ENCODE measurements around the gene REPS2. TPM values are rescaled to one million over a fixed set of nuclear protein-coding genes. Genes with fewer than 3 reads are reported as not detected.
"Not testable (repeated sequence)": the region's sequence is repeated elsewhere in the genome, so short reads cannot be mapped to it uniquely, and the experiment has no call there.

Gene REPS2
- polyA plus RNA-seq, 1 experiment, result 0.04 TPM

GRCh38 chrX:16946971-16947562, 609 bp downstream of the REPS2 start:
- no peak for DNase-seq (ENCODE audit: low read depth)
- TF ChIP-seq, protein P1, sequence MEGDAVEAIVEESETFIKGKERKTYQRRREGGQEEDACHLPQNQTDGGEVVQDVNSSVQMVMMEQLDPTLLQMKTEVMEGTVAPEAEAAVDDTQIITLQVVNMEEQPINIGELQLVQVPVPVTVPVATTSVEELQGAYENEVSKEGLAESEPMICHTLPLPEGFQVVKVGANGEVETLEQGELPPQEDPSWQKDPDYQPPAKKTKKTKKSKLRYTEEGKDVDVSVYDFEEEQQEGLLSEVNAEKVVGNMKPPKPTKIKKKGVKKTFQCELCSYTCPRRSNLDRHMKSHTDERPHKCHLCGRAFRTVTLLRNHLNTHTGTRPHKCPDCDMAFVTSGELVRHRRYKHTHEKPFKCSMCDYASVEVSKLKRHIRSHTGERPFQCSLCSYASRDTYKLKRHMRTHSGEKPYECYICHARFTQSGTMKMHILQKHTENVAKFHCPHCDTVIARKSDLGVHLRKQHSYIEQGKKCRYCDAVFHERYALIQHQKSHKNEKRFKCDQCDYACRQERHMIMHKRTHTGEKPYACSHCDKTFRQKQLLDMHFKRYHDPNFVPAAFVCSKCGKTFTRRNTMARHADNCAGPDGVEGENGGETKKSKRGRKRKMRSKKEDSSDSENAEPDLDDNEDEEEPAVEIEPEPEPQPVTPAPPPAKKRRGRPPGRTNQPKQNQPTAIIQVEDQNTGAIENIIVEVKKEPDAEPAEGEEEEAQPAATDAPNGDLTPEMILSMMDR (IDR thresholded peaks at IDR 0.05; ENCODE audit: insufficient read depth, low read depth, low read length), result no peak
- ChIA-PET POLR2A (no interaction called here), CTCF (interaction anchor here (2.0 kb wide), 1 partner anchor 20 kb away, joined by 5 read pairs; no protein-coding TSS in a partner anchor)
- H3K4me3 ChIP-seq (ENCODE audit: low read depth, low read length), result peak overlapping the region; percentile 40
- H3K36me3 ChIP-seq (ENCODE audit: control insufficient read depth, insufficient read depth, low read length), result no peaks in the 10 kb centered on the region
- H3K27me3 ChIP-seq (ENCODE audit: control insufficient read depth, insufficient read depth, low read length), result peaks cover 6% of the 10 kb centered on the region

DNA sequence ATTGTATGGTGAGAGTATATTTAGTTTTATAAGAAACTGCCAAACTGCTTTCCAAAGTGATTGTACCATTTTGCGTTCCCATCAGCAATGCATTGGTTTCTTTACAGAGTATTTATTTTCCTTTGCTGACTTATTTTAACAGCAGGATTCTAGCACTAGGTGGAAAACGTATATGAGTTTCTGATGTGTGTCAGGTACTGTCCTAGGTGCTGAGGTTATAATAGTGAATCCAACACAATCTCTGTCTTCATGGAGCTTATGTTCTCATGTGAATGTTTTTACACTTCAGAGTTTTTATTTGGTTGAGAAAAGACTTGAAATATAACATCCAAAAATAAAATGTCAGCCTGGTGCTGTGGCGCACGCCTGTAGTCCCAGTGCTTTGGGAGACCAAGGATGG, 4.0 kb downstream of the REPS2 start:
- ChIA-PET CTCF (no interaction called here), POLR2A (no interaction called here)
- H3K4me3 ChIP-seq (ENCODE audit: low read depth, low read length), result no peak overlapping the region

GRCh38 chrX:16953606-16954211, 7.3 kb downstream of the REPS2 start:
- DNase-seq (ENCODE audit: low read depth), result no peak
- no peaks in the 10 kb centered on the region for H3K27me3 ChIP-seq (ENCODE audit: control insufficient read depth, insufficient read depth, low read length)
- POLR2A ChIA-PET, result no interaction called here

More for the DNA sequence above, 4.0 kb downstream of the REPS2 start:
- Histone ChIP-seq H3K36me3 (ENCODE audit: control insufficient read depth, insufficient read depth, low read length) (no peaks in the 10 kb centered on the region), H3K27me3 (ENCODE audit: control insufficient read depth, insufficient read depth, low read length) (peaks cover 6% of the 10 kb centered on the region)
- DNase-seq (ENCODE audit: low read depth), result no peak
- TF ChIP-seq, protein P1 (IDR thresholded peaks at IDR 0.05; ENCODE audit: insufficient read depth, low read depth, low read length), result no peak

DNA sequence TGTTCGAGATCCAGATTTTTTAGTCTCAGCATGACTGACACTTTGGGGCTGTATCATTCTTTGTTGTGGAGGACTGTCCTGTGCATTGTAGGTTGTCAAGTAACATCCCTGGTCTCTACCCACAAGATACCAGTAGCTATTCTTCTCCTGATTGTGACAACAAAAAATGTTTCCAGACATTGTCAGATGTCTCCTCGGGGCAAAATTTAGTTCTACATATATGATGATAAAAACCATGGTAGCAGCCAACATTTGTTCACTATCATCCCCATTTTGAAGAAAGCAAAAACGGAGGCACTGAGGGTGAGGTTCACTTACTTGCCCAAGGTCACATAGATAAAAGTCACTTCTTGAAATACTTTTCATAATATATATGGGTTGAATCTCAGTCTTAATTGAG, 11.3 kb downstream of the REPS2 start:
- no peaks in the 10 kb centered on the region for H3K27me3 ChIP-seq (ENCODE audit: control insufficient read depth, insufficient read depth, low read length)
- POLR2A ChIA-PET, result no interaction called here
- H3K4me3 ChIP-seq (ENCODE audit: low read depth, low read length), result no peak overlapping the region
- H3K36me3 ChIP-seq (ENCODE audit: control insufficient read depth, insufficient read depth, low read length), result no peaks in the 10 kb centered on the region
- TF ChIP-seq, protein P1 (IDR thresholded peaks at IDR 0.05; ENCODE audit: insufficient read depth, low read depth, low read length), result no peak
- DNase-seq (ENCODE audit: low read depth), result no peak
- CTCF ChIA-PET, result no interaction called here

More at GRCh38 chrX:16953606-16954211, 7.3 kb downstream of the REPS2 start:
- no peaks in the 10 kb centered on the region for H3K36me3 ChIP-seq (ENCODE audit: control insufficient read depth, insufficient read depth, low read length)
- no peak overlapping the region for H3K4me3 ChIP-seq (ENCODE audit: low read depth, low read length)
- TF ChIP-seq, protein P1 (IDR thresholded peaks at IDR 0.05; ENCODE audit: insufficient read depth, low read depth, low read length), result no peak
- CTCF ChIA-PET, result no interaction called here

DNA sequence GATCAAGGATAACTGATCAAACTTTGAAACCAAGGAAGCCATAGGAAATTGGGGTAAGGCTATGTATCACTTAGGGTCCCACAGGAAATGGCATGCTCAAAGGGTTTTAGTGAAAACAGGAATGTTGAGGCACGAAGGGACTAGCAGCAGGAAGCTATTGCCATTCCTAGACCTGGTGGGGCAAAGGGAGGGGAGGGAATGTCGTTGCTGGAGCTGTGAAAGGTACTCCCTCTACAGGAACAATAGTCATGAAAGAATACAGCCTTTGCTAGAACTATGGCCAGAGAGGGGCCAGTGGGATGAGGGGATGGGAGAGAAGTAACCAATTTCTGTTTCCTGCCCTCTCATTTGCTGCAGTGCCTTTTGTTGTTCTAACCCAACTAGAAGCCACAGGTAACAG, 11.9 kb downstream of the REPS2 start:
- TF ChIP-seq, protein P1 (IDR thresholded peaks at IDR 0.05; ENCODE audit: insufficient read depth, low read depth, low read length), result no peak
- ChIA-PET CTCF (no interaction called here), POLR2A (no interaction called here)
- no peak overlapping the region for H3K4me3 ChIP-seq (ENCODE audit: low read depth, low read length)
- H3K27me3 ChIP-seq (ENCODE audit: control insufficient read depth, insufficient read depth, low read length), result no peaks in the 10 kb centered on the region
- no peaks in the 10 kb centered on the region for H3K36me3 ChIP-seq (ENCODE audit: control insufficient read depth, insufficient read depth, low read length)
- no peak for DNase-seq (ENCODE audit: low read depth)

- DNase-seq (ENCODE audit: low read depth); H3K27me3 ChIP-seq (ENCODE audit: control insufficient read depth, insufficient read depth, low read length); H3K36me3 ChIP-seq (ENCODE audit: control insufficient read depth, insufficient read depth, low read length); POLR2A ChIA-PET; H3K4me3 ChIP-seq (ENCODE audit: low read depth, low read length); CTCF ChIA-PET: not testable (repeated sequence)
Measured at GRCh38 chrX:16962661-16963060, 16.2 kb downstream of the REPS2 start.

Measured in BJ (cell line).